ENCODE results near the gene PARP8. TPM values are rescaled to one million over a fixed set of nuclear protein-coding genes. Genes with fewer than 3 reads are reported as not detected.

Gene PARP8
- total RNA-seq, 1 experiment from 2014 or later: 23.2 TPM

DNA sequence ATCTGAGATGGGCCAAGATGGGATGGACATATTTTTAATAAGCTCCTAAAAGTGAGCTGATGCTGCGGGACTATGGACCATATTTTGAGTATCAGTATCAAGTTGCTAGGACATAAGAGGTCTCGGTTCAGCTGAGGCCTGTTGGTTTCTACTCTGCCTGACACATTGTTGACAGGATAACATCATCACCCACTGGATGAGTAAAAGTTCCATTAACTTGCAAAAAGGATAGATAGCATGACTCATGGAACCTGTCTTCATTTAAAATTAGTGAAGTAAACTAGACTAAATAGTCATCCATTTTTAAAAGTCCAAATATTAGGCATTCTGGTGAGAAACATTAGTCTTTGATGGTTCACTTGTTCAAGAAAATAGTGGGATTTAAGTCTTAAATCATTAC, 33.3 kb downstream of the PARP8 start:
- Mint-ChIP-seq H3K36me3 (no peaks in the 10 kb centered on the region), H3K27me3 (ENCODE audit: low read depth) (no peaks in the 10 kb centered on the region), H3K27ac (peak overlapping the region; percentile 18; the same call in 1 of the 2 replicates), H3K9me3 (no peaks in the 10 kb centered on the region), H3K4me1 (peaks cover 52% of the 10 kb centered on the region), H3K4me3 (no peak overlapping the region)
- TF ChIP-seq ATF1 (CRISPR knock-in tag; IDR thresholded peaks at IDR 0.05) (no peak), FOXK1 (CRISPR knock-in tag; IDR thresholded peaks at IDR 0.05) (no peak), ZNF219 (CRISPR knock-in tag; IDR thresholded peaks at IDR 0.05; ENCODE audit: borderline replicate concordance) (no peak)
- TF ChIP-seq, protein P1, sequence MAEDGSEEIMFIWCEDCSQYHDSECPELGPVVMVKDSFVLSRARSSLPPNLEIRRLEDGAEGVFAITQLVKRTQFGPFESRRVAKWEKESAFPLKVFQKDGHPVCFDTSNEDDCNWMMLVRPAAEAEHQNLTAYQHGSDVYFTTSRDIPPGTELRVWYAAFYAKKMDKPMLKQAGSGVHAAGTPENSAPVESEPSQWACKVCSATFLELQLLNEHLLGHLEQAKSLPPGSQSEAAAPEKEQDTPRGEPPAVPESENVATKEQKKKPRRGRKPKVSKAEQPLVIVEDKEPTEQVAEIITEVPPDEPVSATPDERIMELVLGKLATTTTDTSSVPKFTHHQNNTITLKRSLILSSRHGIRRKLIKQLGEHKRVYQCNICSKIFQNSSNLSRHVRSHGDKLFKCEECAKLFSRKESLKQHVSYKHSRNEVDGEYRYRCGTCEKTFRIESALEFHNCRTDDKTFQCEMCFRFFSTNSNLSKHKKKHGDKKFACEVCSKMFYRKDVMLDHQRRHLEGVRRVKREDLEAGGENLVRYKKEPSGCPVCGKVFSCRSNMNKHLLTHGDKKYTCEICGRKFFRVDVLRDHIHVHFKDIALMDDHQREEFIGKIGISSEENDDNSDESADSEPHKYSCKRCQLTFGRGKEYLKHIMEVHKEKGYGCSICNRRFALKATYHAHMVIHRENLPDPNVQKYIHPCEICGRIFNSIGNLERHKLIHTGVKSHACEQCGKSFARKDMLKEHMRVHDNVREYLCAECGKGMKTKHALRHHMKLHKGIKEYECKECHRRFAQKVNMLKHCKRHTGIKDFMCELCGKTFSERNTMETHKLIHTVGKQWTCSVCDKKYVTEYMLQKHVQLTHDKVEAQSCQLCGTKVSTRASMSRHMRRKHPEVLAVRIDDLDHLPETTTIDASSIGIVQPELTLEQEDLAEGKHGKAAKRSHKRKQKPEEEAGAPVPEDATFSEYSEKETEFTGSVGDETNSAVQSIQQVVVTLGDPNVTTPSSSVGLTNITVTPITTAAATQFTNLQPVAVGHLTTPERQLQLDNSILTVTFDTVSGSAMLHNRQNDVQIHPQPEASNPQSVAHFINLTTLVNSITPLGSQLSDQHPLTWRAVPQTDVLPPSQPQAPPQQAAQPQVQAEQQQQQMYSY (CRISPR knock-in tag; IDR thresholded peaks at IDR 0.05): no peak
- ATAC-seq: no peak
- POLR2A ChIA-PET: no interaction called here
- CTCF ChIA-PET: interaction anchor here (0.6 kb wide), 1 partner anchor 51 kb away, joined by 3 read pairs; no protein-coding TSS in a partner anchor
- no peak for DNase-seq (ENCODE audit: low spot score)

DNA sequence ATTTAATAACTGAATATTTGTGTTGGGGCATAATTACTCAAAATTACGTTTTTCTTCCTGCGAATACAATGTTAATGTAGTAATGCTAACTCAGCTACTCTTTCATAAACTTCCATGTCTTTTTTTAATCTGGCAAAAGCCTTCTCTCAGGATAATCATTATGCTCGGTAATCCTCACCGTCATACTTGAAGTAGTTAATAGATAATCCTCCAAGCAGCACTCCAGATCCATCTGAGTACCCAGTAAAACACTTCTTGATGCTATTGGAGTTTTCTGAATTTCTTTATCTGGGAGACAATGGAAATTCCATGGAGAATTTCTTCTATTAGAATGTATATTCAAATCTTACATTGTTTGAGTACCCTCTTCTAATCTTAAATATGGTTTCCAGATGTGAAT, 34.3 kb downstream of the PARP8 start:
- CTCF ChIA-PET: no interaction called here
- DNase-seq (ENCODE audit: low spot score) (no peak), ATAC-seq (no peak)
- TF ChIP-seq OVOL2 (CRISPR knock-in tag; IDR thresholded peaks at IDR 0.05; ENCODE audit: borderline replicate concordance) (no peak), ETV6 (CRISPR knock-in tag; IDR thresholded peaks at IDR 0.05) (no peak), ESRRA (CRISPR knock-in tag; IDR thresholded peaks at IDR 0.05; ENCODE audit: borderline replicate concordance) (no peak), FOXJ3 (CRISPR knock-in tag; IDR thresholded peaks at IDR 0.05; ENCODE audit: borderline replicate concordance) (no peak), RORB (CRISPR knock-in tag; IDR thresholded peaks at IDR 0.05) (no peak), GTF2I (CRISPR knock-in tag; conservative IDR thresholded peaks at IDR 0.05) (no peak), CREB1 (CRISPR knock-in tag; IDR thresholded peaks at IDR 0.05) (no peak), EMX1 (CRISPR knock-in tag; IDR thresholded peaks at IDR 0.05) (no peak), MYBL2 (CRISPR knock-in tag; IDR thresholded peaks at IDR 0.05) (no peak), IRF2 (CRISPR knock-in tag; IDR thresholded peaks at IDR 0.05; ENCODE audit: borderline replicate concordance, low read depth) (no peak), ZNF121 (CRISPR knock-in tag; IDR thresholded peaks at IDR 0.05) (no peak)
- TF ChIP-seq, protein P2, sequence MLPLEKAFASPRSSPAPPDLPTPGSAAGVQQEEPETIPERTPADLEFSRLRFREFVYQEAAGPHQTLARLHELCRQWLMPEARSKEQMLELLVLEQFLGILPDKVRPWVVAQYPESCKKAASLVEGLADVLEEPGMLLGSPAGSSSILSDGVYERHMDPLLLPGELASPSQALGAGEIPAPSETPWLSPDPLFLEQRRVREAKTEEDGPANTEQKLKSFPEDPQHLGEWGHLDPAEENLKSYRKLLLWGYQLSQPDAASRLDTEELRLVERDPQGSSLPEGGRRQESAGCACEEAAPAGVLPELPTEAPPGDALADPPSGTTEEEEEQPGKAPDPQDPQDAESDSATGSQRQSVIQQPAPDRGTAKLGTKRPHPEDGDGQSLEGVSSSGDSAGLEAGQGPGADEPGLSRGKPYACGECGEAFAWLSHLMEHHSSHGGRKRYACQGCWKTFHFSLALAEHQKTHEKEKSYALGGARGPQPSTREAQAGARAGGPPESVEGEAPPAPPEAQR (CRISPR knock-in tag; IDR thresholded peaks at IDR 0.05): no peak
- TF ChIP-seq, protein P3, sequence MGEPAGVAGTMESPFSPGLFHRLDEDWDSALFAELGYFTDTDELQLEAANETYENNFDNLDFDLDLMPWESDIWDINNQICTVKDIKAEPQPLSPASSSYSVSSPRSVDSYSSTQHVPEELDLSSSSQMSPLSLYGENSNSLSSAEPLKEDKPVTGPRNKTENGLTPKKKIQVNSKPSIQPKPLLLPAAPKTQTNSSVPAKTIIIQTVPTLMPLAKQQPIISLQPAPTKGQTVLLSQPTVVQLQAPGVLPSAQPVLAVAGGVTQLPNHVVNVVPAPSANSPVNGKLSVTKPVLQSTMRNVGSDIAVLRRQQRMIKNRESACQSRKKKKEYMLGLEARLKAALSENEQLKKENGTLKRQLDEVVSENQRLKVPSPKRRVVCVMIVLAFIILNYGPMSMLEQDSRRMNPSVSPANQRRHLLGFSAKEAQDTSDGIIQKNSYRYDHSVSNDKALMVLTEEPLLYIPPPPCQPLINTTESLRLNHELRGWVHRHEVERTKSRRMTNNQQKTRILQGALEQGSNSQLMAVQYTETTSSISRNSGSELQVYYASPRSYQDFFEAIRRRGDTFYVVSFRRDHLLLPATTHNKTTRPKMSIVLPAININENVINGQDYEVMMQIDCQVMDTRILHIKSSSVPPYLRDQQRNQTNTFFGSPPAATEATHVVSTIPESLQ (CRISPR knock-in tag; IDR thresholded peaks at IDR 0.05): no peak
- TF ChIP-seq, protein P4, sequence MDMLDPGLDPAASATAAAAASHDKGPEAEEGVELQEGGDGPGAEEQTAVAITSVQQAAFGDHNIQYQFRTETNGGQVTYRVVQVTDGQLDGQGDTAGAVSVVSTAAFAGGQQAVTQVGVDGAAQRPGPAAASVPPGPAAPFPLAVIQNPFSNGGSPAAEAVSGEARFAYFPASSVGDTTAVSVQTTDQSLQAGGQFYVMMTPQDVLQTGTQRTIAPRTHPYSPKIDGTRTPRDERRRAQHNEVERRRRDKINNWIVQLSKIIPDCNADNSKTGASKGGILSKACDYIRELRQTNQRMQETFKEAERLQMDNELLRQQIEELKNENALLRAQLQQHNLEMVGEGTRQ (CRISPR knock-in tag; IDR thresholded peaks at IDR 0.05): no peak
- TF ChIP-seq, protein P5, sequence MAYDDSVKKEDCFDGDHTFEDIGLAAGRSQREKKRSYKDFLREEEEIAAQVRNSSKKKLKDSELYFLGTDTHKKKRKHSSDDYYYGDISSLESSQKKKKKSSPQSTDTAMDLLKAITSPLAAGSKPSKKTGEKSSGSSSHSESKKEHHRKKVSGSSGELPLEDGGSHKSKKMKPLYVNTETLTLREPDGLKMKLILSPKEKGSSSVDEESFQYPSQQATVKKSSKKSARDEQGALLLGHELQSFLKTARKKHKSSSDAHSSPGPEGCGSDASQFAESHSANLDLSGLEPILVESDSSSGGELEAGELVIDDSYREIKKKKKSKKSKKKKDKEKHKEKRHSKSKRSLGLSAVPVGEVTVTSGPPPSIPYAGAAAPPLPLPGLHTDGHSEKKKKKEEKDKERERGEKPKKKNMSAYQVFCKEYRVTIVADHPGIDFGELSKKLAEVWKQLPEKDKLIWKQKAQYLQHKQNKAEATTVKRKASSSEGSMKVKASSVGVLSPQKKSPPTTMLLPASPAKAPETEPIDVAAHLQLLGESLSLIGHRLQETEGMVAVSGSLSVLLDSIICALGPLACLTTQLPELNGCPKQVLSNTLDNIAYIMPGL (CRISPR knock-in tag; IDR thresholded peaks at IDR 0.05): no peak
- TF ChIP-seq, protein P6, sequence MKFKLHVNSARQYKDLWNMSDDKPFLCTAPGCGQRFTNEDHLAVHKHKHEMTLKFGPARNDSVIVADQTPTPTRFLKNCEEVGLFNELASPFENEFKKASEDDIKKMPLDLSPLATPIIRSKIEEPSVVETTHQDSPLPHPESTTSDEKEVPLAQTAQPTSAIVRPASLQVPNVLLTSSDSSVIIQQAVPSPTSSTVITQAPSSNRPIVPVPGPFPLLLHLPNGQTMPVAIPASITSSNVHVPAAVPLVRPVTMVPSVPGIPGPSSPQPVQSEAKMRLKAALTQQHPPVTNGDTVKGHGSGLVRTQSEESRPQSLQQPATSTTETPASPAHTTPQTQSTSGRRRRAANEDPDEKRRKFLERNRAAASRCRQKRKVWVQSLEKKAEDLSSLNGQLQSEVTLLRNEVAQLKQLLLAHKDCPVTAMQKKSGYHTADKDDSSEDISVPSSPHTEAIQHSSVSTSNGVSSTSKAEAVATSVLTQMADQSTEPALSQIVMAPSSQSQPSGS (CRISPR knock-in tag; IDR thresholded peaks at IDR 0.05; ENCODE audit: borderline replicate concordance, low read depth): no peak
- POLR2A ChIA-PET: no interaction called here
- no peaks in the 10 kb centered on the region for H3K9me3 Mint-ChIP-seq
- no peak overlapping the region for H3K27ac Mint-ChIP-seq
- peaks cover 50% of the 10 kb centered on the region for H3K4me1 Mint-ChIP-seq
- H3K27me3 Mint-ChIP-seq (ENCODE audit: low read depth): no peaks in the 10 kb centered on the region
- no peak overlapping the region for H3K4me3 Mint-ChIP-seq
- H3K36me3 Mint-ChIP-seq: no peaks in the 10 kb centered on the region

Measured in WTC11 (cell line).